ENCODE data around the gene GFOD2. TPM values are rescaled to one million over a fixed set of nuclear protein-coding genes. Genes with fewer than 3 reads are reported as not detected.

GFOD2 gene
- total and polyA plus RNA-seq, 2 of the 13 experiments (the other 11 are each of a cell fraction or from before 2014, with no cell fraction given): 11.1 to 17.2 TPM

GRCh38 chr16:67660564-67661028 is 58.5 kb downstream of the GFOD2 start, which contains the start of gene PARD6A (continued):
- TF ChIP-seq ZNF724P (CRISPR knock-in tag; IDR thresholded peaks at IDR 0.05; ENCODE audit: borderline replicate concordance): no peak
- TF ChIP-seq STAT5B (CRISPR knock-in tag; IDR thresholded peaks at IDR 0.05): no peak
- TF ChIP-seq TARDBP (CRISPR knock-in tag; IDR thresholded peaks at IDR 0.05): 0 out of 2 replicates have a peak, but pooled peaks have one; percentile 14
- peak; percentile 68 for TF ChIP-seq NFYB (CRISPR knock-in tag; IDR thresholded peaks at IDR 0.05)
- 0 out of 2 replicates have a peak, but pooled peaks have one; percentile 7 for TF ChIP-seq ZNF274 (CRISPR knock-in tag; IDR thresholded peaks at IDR 0.05)
- no peak; the same call in 1 of the 2 replicates for TF ChIP-seq EEA1 (CRISPR knock-in tag; IDR thresholded peaks at IDR 0.05; ENCODE audit: borderline replicate concordance)
- TF ChIP-seq, protein P1, sequence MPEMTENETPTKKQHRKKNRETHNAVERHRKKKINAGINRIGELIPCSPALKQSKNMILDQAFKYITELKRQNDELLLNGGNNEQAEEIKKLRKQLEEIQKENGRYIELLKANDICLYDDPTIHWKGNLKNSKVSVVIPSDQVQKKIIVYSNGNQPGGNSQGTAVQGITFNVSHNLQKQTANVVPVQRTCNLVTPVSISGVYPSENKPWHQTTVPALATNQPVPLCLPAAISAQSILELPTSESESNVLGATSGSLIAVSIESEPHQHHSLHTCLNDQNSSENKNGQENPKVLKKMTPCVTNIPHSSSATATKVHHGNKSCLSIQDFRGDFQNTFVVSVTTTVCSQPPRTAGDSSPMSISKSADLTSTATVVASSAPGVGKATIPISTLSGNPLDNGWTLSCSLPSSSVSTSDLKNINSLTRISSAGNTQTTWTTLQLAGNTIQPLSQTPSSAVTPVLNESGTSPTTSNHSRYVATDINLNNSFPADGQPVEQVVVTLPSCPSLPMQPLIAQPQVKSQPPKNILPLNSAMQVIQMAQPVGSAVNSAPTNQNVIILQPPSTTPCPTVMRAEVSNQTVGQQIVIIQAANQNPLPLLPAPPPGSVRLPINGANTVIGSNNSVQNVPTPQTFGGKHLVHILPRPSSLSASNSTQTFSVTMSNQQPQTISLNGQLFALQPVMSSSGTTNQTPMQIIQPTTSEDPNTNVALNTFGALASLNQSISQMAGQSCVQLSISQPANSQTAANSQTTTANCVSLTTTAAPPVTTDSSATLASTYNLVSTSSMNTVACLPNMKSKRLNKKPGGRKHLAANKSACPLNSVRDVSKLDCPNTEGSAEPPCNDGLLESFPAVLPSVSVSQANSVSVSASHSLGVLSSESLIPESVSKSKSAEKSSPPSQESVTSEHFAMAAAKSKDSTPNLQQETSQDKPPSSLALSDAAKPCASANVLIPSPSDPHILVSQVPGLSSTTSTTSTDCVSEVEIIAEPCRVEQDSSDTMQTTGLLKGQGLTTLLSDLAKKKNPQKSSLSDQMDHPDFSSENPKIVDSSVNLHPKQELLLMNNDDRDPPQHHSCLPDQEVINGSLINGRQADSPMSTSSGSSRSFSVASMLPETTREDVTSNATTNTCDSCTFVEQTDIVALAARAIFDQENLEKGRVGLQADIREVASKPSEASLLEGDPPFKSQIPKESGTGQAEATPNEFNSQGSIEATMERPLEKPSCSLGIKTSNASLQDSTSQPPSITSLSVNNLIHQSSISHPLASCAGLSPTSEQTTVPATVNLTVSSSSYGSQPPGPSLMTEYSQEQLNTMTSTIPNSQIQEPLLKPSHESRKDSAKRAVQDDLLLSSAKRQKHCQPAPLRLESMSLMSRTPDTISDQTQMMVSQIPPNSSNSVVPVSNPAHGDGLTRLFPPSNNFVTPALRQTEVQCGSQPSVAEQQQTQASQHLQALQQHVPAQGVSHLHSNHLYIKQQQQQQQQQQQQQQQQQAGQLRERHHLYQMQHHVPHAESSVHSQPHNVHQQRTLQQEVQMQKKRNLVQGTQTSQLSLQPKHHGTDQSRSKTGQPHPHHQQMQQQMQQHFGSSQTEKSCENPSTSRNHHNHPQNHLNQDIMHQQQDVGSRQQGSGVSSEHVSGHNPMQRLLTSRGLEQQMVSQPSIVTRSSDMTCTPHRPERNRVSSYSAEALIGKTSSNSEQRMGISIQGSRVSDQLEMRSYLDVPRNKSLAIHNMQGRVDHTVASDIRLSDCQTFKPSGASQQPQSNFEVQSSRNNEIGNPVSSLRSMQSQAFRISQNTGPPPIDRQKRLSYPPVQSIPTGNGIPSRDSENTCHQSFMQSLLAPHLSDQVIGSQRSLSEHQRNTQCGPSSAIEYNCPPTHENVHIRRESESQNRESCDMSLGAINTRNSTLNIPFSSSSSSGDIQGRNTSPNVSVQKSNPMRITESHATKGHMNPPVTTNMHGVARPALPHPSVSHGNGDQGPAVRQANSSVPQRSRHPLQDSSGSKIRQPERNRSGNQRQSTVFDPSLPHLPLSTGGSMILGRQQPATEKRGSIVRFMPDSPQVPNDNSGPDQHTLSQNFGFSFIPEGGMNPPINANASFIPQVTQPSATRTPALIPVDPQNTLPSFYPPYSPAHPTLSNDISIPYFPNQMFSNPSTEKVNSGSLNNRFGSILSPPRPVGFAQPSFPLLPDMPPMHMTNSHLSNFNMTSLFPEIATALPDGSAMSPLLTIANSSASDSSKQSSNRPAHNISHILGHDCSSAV (CRISPR knock-in tag; IDR thresholded peaks at IDR 0.05; ENCODE audit: borderline replicate concordance): 0 out of 2 replicates have a peak, but pooled peaks have one; percentile 42
